ENCODE data around the gene MED29.

MED29 gene

GRCh38 chr19:39412867-39413271, 21.7 kb downstream of the MED29 start:
- H3K4me3 ChIP-seq (ENCODE audit: low read depth, low read length): peak overlapping the region; percentile 86
- no peak for DNase-seq (ENCODE audit: low read depth)
- no peak for TF ChIP-seq CTCF (conservative IDR thresholded peaks at IDR 0.05; ENCODE audit: low read depth, low read length)

- peak; percentile 50 for DNase-seq (ENCODE audit: low read depth)
- no peak for TF ChIP-seq CTCF (conservative IDR thresholded peaks at IDR 0.05; ENCODE audit: low read depth, low read length)
- peak overlapping the region; percentile 86 for H3K4me3 ChIP-seq (ENCODE audit: low read depth, low read length)
These were observed 22.2 kb downstream of the MED29 start for GRCh38 chr19:39413272-39413910.

- TF ChIP-seq CTCF (conservative IDR thresholded peaks at IDR 0.05; ENCODE audit: low read depth, low read length): peak; percentile 35
- H3K4me3 ChIP-seq (ENCODE audit: low read depth, low read length): peak overlapping the region; percentile 86
- no peak for DNase-seq (ENCODE audit: low read depth)
These were observed 22.9 kb downstream of the MED29 start for GRCh38 chr19:39413911-39414608.

GRCh38 chr19:39415111-39416046, 24.2 kb downstream of the MED29 start:
- DNase-seq (ENCODE audit: low read depth): no peak
- peak overlapping the region; percentile 86 for H3K4me3 ChIP-seq (ENCODE audit: low read depth, low read length)
- peak; percentile 19 for TF ChIP-seq CTCF (conservative IDR thresholded peaks at IDR 0.05; ENCODE audit: low read depth, low read length)

GRCh38 chr19:39416152-39417120, 25.3 kb downstream of the MED29 start:
- no peak for DNase-seq (ENCODE audit: low read depth)
- H3K4me3 ChIP-seq (ENCODE audit: low read depth, low read length): no peak overlapping the region
- TF ChIP-seq CTCF (conservative IDR thresholded peaks at IDR 0.05; ENCODE audit: low read depth, low read length): no peak

All from choroid plexus epithelial cell (primary cell).